Measurements from ENCODE around the gene CIC. TPM values are rescaled to one million over a fixed set of nuclear protein-coding genes. Genes with fewer than 3 reads are reported as not detected.

Gene CIC
- total and polyA plus RNA-seq, 2 of the 13 experiments (the other 11 are each of a cell fraction or from before 2014, with no cell fraction given): 5.9 to 8.0 TPM

GRCh38 chr19:42315024-42315423, 46.0 kb downstream of the CIC start:
- peaks cover 0 to 11% of the 10 kb centered on the region in 2 experiments; a peak in 3 of 5 replicates for H3K27me3 ChIP-seq (ENCODE audit: control insufficient read depth in 1 of 2, insufficient read depth in 2 of 2, low read length in 2 of 2)
- H4K20me1 ChIP-seq (ENCODE audit: insufficient read depth, low read length): no peaks in the 10 kb centered on the region
- no peak overlapping the region for H3K4me3 ChIP-seq (replicated peaks in 1 of 3; ENCODE audit: insufficient read depth in 1 of 3, low read depth in 2 of 3, low read length in 3 of 3)
- CTCF ChIA-PET (ENCODE audit: low intra/inter-chr PET ratio, low total read pairs): no interaction called here
- FAIRE-seq (no peak), DNase-seq (ENCODE audit: low spot score) (no peak), ATAC-seq (no peak)
- no TSS peak for BruUV-seq (replicated peaks)
- no peaks in the 10 kb centered on the region for H3K9me3 ChIP-seq (ENCODE audit: low read length)
- TF ChIP-seq MLX (CRISPR knock-in tag; IDR thresholded peaks at IDR 0.05) (no peak), SRSF4 (IDR thresholded peaks at IDR 0.05; ENCODE audit: low read depth, low read length, poor library complexity, severe bottlenecking) (no peak), FOXO1 (CRISPR knock-in tag; IDR thresholded peaks at IDR 0.05) (no peak), TRIM24 (CRISPR knock-in tag; IDR thresholded peaks at IDR 0.05) (no peak), ZNF563 (CRISPR knock-in tag; IDR thresholded peaks at IDR 0.05) (no peak), ZNF782 (CRISPR knock-in tag; IDR thresholded peaks at IDR 0.05; ENCODE audit: borderline replicate concordance) (no peak), ZGPAT (CRISPR knock-in tag; IDR thresholded peaks at IDR 0.05) (no peak), REST (IDR thresholded peaks at IDR 0.05; ENCODE audit: borderline replicate concordance in 1 of 2, low read depth in 1 of 2, low read length in 2 of 2) (no peak), ZNF709 (CRISPR knock-in tag; IDR thresholded peaks at IDR 0.05) (no peak), PAF1 (CRISPR knock-in tag; IDR thresholded peaks at IDR 0.05) (no peak), SOX6 (IDR thresholded peaks at IDR 0.05) (no peak), SOX6 (CRISPR knock-in tag; IDR thresholded peaks at IDR 0.05) (no peak), HOXA5 (CRISPR knock-in tag; IDR thresholded peaks at IDR 0.05) (no peak)
- TF ChIP-seq, protein P1, sequence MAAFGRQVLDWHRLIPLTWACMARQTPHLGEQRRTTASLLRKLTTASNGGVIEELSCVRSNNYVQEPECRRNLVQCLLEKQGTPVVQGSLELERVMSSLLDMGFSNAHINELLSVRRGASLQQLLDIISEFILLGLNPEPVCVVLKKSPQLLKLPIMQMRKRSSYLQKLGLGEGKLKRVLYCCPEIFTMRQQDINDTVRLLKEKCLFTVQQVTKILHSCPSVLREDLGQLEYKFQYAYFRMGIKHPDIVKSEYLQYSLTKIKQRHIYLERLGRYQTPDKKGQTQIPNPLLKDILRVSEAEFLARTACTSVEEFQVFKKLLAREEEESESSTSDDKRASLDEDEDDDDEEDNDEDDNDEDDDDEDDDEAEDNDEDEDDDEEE (CRISPR knock-in tag; IDR thresholded peaks at IDR 0.05): no peak
- TF ChIP-seq, protein P2, sequence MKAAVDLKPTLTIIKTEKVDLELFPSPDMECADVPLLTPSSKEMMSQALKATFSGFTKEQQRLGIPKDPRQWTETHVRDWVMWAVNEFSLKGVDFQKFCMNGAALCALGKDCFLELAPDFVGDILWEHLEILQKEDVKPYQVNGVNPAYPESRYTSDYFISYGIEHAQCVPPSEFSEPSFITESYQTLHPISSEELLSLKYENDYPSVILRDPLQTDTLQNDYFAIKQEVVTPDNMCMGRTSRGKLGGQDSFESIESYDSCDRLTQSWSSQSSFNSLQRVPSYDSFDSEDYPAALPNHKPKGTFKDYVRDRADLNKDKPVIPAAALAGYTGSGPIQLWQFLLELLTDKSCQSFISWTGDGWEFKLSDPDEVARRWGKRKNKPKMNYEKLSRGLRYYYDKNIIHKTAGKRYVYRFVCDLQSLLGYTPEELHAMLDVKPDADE (CRISPR knock-in tag; IDR thresholded peaks at IDR 0.05): no peak
- H3K27ac ChIP-seq (ENCODE audit: extremely low read length, insufficient read depth, low read length): no peak overlapping the region
- no peak overlapping the region for H3K9ac ChIP-seq (ENCODE audit: insufficient read depth, low read depth, low read length)
- H3K4me1 ChIP-seq (ENCODE audit: insufficient read depth, low read length): peaks cover 40% of the 10 kb centered on the region
- in situ Hi-C loops (cut with HindIII; ENCODE audit: extremely low pct_ligation_motif_present, low pct_unique_long_range_greater_than_20kb) (no loop called here), intact Hi-C loops (cut with micrococcal nuclease; ENCODE audit: unreplicated experiment) (no loop called here)
- POLR2A ChIA-PET: no interaction called here
- WGBS (ENCODE audit: low lambda C conversion rate): 41% methylated on average over 4 of the region's 5 CpGs
- H3K4me2 ChIP-seq (ENCODE audit: low read depth, low read length): no peak overlapping the region
- H3K79me2 ChIP-seq (ENCODE audit: insufficient read depth, low read length): no peaks in the 10 kb centered on the region
- H2AFZ ChIP-seq (ENCODE audit: low read length): no peak overlapping the region
- no peaks in the 10 kb centered on the region for H3K36me3 ChIP-seq (replicated peaks in 1 of 2; ENCODE audit: control insufficient read depth in 1 of 2, insufficient read depth in 2 of 2, low read length in 2 of 2)
